ENCODE data around the gene NLRP6.
"Not testable (repeated sequence)": the region's sequence is repeated elsewhere in the genome, so short reads cannot be mapped to it uniquely, and the experiment has no call there.

NLRP6 gene

GRCh38 chr11:318405-319120, 40.4 kb downstream of the NLRP6 start:
- in situ Hi-C loops (cut with HindIII; ENCODE audit: low sequenced_read_pairs), result not testable (repeated sequence)

GRCh38 chr11:319121-319887, 41.1 kb downstream of the NLRP6 start:
- in situ Hi-C loops (cut with HindIII; ENCODE audit: low sequenced_read_pairs), result not testable (repeated sequence)

GRCh38 chr11:319888-320273, 41.7 kb downstream of the NLRP6 start:
- in situ Hi-C loops (cut with HindIII; ENCODE audit: low sequenced_read_pairs), result not testable (repeated sequence)

- in situ Hi-C loops (cut with HindIII; ENCODE audit: low sequenced_read_pairs), result no loop called here
Measured at GRCh38 chr11:324156-324555, 45.9 kb downstream of the NLRP6 start.

GRCh38 chr11:324593-325517, 46.6 kb downstream of the NLRP6 start:
- in situ Hi-C loops (cut with HindIII; ENCODE audit: low sequenced_read_pairs), result not testable (repeated sequence)

GRCh38 chr11:325796-326591, 47.8 kb downstream of the NLRP6 start:
- in situ Hi-C loops (cut with HindIII; ENCODE audit: low sequenced_read_pairs), result no loop called here

- in situ Hi-C loops (cut with HindIII; ENCODE audit: low sequenced_read_pairs), result no loop called here
Measured at GRCh38 chr11:326592-326841, 48.3 kb downstream of the NLRP6 start.

GRCh38 chr11:326842-327580, 48.8 kb downstream of the NLRP6 start:
- in situ Hi-C loops (cut with HindIII; ENCODE audit: low sequenced_read_pairs), result no loop called here

- in situ Hi-C loops (cut with HindIII; ENCODE audit: low sequenced_read_pairs), result no loop called here
Measured at GRCh38 chr11:327581-327923, 49.3 kb downstream of the NLRP6 start.

- in situ Hi-C loops (cut with HindIII; ENCODE audit: low sequenced_read_pairs), result no loop called here
Measured at GRCh38 chr11:328012-328411, 49.8 kb downstream of the NLRP6 start.

- in situ Hi-C loops (cut with HindIII; ENCODE audit: low sequenced_read_pairs), result not testable (repeated sequence)
Measured at GRCh38 chr11:328516-329100, 50.4 kb downstream of the NLRP6 start.

- in situ Hi-C loops (cut with HindIII; ENCODE audit: low sequenced_read_pairs), result loop anchor here (10.0 kb wide), 1 partner anchor 75 kb away; no protein-coding TSS in a partner anchor
Measured at GRCh38 chr11:329886-330253, 51.7 kb downstream of the NLRP6 start.

GRCh38 chr11:330307-330693, 52.1 kb downstream of the NLRP6 start:
- in situ Hi-C loops (cut with HindIII; ENCODE audit: low sequenced_read_pairs), result loop anchor here (10.0 kb wide), 1 partner anchor 75 kb away; no protein-coding TSS in a partner anchor

GRCh38 chr11:330694-331357, 52.6 kb downstream of the NLRP6 start:
- in situ Hi-C loops (cut with HindIII; ENCODE audit: low sequenced_read_pairs), result loop anchor here (10.0 kb wide), 1 partner anchor 76 kb away; no protein-coding TSS in a partner anchor

GRCh38 chr11:331358-332060, 53.3 kb downstream of the NLRP6 start:
- in situ Hi-C loops (cut with HindIII; ENCODE audit: low sequenced_read_pairs), result loop anchor here (10.0 kb wide), 1 partner anchor 77 kb away; no protein-coding TSS in a partner anchor

- in situ Hi-C loops (cut with HindIII; ENCODE audit: low sequenced_read_pairs), result loop anchor here (10.0 kb wide), 1 partner anchor 78 kb away; no protein-coding TSS in a partner anchor
Measured at GRCh38 chr11:332651-333480, 54.7 kb downstream of the NLRP6 start.

- in situ Hi-C loops (cut with HindIII; ENCODE audit: low sequenced_read_pairs), result loop anchor here (10.0 kb wide), 1 partner anchor 79 kb away; no protein-coding TSS in a partner anchor
Measured at GRCh38 chr11:333616-334263, 55.5 kb downstream of the NLRP6 start.

All from DLD1 (cell line).